GM23338 (cell line): ENCODE results near the gene ZFP90. TPM values are rescaled to one million over a fixed set of nuclear protein-coding genes. Genes with fewer than 3 reads are reported as not detected.
A peak's percentile ranks its signal among the peaks of the same experiment; 100 is the strongest.

ENCODE experiments used
- ATAC-seq: fragments of 200-7000 bp; cut with Tn5 transposase; 3 replicates; pipeline ENCODE4 v1.9.1; 2020
- DNase-seq: peaks from one replicate; pipeline ENCODE4 v3.0.0-alpha.2; 2015; ENCODE audit warnings: low spot score
- H2AFZ ChIP-seq: fragments of 200-600 bp; sonication (generic); 2 replicates; pipeline ENCODE4 v1.8.0; 2016; ENCODE audit warnings: antibody characterized with exemption, mild to moderate bottlenecking, moderate library complexity
- H3F3A ChIP-seq: fragments of 200-600 bp; sonication (generic); replicated peaks from 2 replicates; pipeline ENCODE4 v1.8.0; 2017; ENCODE audit warnings: antibody characterized with exemption, mixed run types, low read depth
- H3K27ac ChIP-seq: fragments of 200-600 bp; sonication (generic); 2 replicates; pipeline ENCODE4 v1.6.1; 2016; ENCODE audit warnings: low read depth
- H3K27me3 ChIP-seq: fragments of 200-600 bp; sonication (generic); 2 replicates; pipeline ENCODE4 v1.8.0; 2016; ENCODE audit warnings: mild to moderate bottlenecking, mixed run types, moderate library complexity; ENCODE audit not compliant: insufficient read depth
- H3K36me3 ChIP-seq: fragments of 200-600 bp; sonication (generic); 2 replicates; pipeline ENCODE4 v1.8.0; 2016; ENCODE audit warnings: mild to moderate bottlenecking; ENCODE audit not compliant: insufficient read depth
- H3K4me1 ChIP-seq: fragments of 200-600 bp; sonication (generic); 2 replicates; pipeline ENCODE4 v1.8.0; 2016; ENCODE audit warnings: mild to moderate bottlenecking, moderate library complexity; ENCODE audit not compliant: insufficient read depth
- H3K4me2 ChIP-seq: fragments of 200-600 bp; sonication (generic); 2 replicates; pipeline ENCODE4 v1.7.1; 2017; ENCODE audit warnings: mixed run types
- H3K4me3 ChIP-seq: fragments of 200-600 bp; sonication (generic); 2 replicates; pipeline ENCODE4 v1.6.1; 2016; ENCODE audit warnings: mixed run types
- H3K79me2 ChIP-seq: fragments of 200-600 bp; sonication (generic); replicated peaks from 2 replicates; pipeline ENCODE4 v1.8.0; 2017; ENCODE audit warnings: mild to moderate bottlenecking; ENCODE audit not compliant: insufficient read depth
- H3K9me2 ChIP-seq: fragments of 200-600 bp; sonication (generic); 2 replicates; pipeline ENCODE4 v1.8.0; 2017; ENCODE audit not compliant: insufficient read depth
- H4K20me1 ChIP-seq: fragments of 200-600 bp; sonication (generic); replicated peaks from 2 replicates; pipeline ENCODE4 v1.8.0; 2017; ENCODE audit warnings: mild to moderate bottlenecking; ENCODE audit not compliant: insufficient read depth
- H3K27ac Mint-ChIP-seq: 2 replicates; pipeline ENCODE4 v1.8.0; 2020; ENCODE audit warnings: inconsistent platforms, mild to moderate bottlenecking, moderate library complexity, mixed read lengths
- H3K27me3 Mint-ChIP-seq: 3 replicates; pipeline ENCODE4 v1.8.0; 2022; ENCODE audit warnings: low read depth, mild to moderate bottlenecking, moderate library complexity, mixed read lengths, inconsistent platforms; ENCODE audit not compliant: insufficient read depth, poor library complexity
- H3K36me3 Mint-ChIP-seq: 3 replicates; pipeline ENCODE4 v1.8.0; 2021; ENCODE audit warnings: low read depth, mild to moderate bottlenecking, inconsistent platforms, moderate library complexity, mixed read lengths
- H3K4me1 Mint-ChIP-seq: 3 replicates; pipeline ENCODE4 v1.8.0; 2020; ENCODE audit warnings: mild to moderate bottlenecking, inconsistent platforms, mixed read lengths
- H3K4me3 Mint-ChIP-seq: 3 replicates; pipeline ENCODE4 v1.8.0; 2021; ENCODE audit warnings: moderate library complexity, mild to moderate bottlenecking, inconsistent platforms, mixed read lengths
- H3K9me3 Mint-ChIP-seq: 3 replicates; pipeline ENCODE4 v1.8.0; 2020; ENCODE audit warnings: moderate library complexity, mild to moderate bottlenecking, inconsistent platforms, mixed read lengths
- CREB1 ChIP-seq: fragments of 250-450 bp; sonication (Bioruptor Pico); IDR thresholded peaks from 2 replicates; pipeline ENCODE4 v1.5.0; 2020; ENCODE audit warnings: low read depth, mild to moderate bottlenecking, moderate library complexity
- CTCF ChIP-seq, 2 experiments: fragments of 200-600 bp in 1 of 2; sonication (generic) in 1 of 2; conservative IDR thresholded peaks; 2 replicates each; pipeline versions ENCODE4 v1.5.1 to v1.6.1; 2016 to 2017; ENCODE audit warnings: antibody characterized with exemption in 2 of 2, low read depth in 2 of 2, mild to moderate bottlenecking in 2 of 2, moderate library complexity in 1 of 2
- ETS1 ChIP-seq: IDR thresholded peaks from 2 replicates; pipeline ENCODE4 v1.6.1; 2016; ENCODE audit warnings: antibody characterized with exemption
- EZH2 ChIP-seq: fragments of 200-600 bp; sonication (generic); IDR thresholded peaks from one replicate; pipeline ENCODE4 v1.8.0; 2017; ENCODE audit warnings: antibody characterized with exemption, mild to moderate bottlenecking, low read depth; ENCODE audit not compliant: unreplicated experiment
- EZH2phosphoT487 ChIP-seq: fragments of 200-600 bp; sonication (generic); IDR thresholded peaks from one replicate; pipeline ENCODE4 v1.8.1; 2018; ENCODE audit warnings: antibody characterized with exemption; ENCODE audit not compliant: unreplicated experiment
- JUNB ChIP-seq: IDR thresholded peaks from one replicate; pipeline ENCODE4 v1.6.1; 2016; ENCODE audit warnings: antibody characterized with exemption; ENCODE audit not compliant: unreplicated experiment
- NANOG ChIP-seq: IDR thresholded peaks from 2 replicates; pipeline ENCODE4 v1.6.1; 2016; ENCODE audit warnings: antibody characterized with exemption, borderline replicate concordance
- POLR2AphosphoS5 ChIP-seq: IDR thresholded peaks from 2 replicates; pipeline ENCODE4 v1.6.1; 2016; ENCODE audit warnings: antibody characterized with exemption, low read depth
- REST ChIP-seq: IDR thresholded peaks from one replicate; pipeline ENCODE4 v1.6.1; 2018; ENCODE audit warnings: antibody characterized with exemption; ENCODE audit not compliant: unreplicated experiment
- STAT1 ChIP-seq: IDR thresholded peaks from one replicate; pipeline ENCODE4 v1.6.1; 2016; ENCODE audit warnings: antibody characterized with exemption; ENCODE audit not compliant: unreplicated experiment
- ZNF114 ChIP-seq: fragments of 250-450 bp; sonication (Bioruptor Pico); IDR thresholded peaks from 2 replicates; pipeline ENCODE4 v1.5.0; 2020; ENCODE audit warnings: mild to moderate bottlenecking, moderate library complexity
- ZNF331 ChIP-seq: fragments of 250-450 bp; sonication (Bioruptor Pico); IDR thresholded peaks from 2 replicates; pipeline ENCODE4 v1.5.0; 2020; ENCODE audit warnings: low read depth, mild to moderate bottlenecking, moderate library complexity
- polyA plus RNA-seq: library from polyadenylated mRNA; unstranded; fragments of >200 nt; fragmentation: Nextera tagmentation; extraction: Ambion mirVana; gene quantifications from 2 replicates; pipeline ENCODE4 v1.2.1, GENCODE V29; 2016
- total RNA-seq: library from RNA; depleted of rRNA; stranded (reverse); fragments of >200 nt; shearing (Covaris generic); gene quantifications from 2 replicates; pipeline ENCODE4 v1.2.3, GENCODE V29; 2014

The ZFP90 gene
- total and polyA plus RNA-seq, 2 experiments from 2014 or later: 12.8 to 14.6 TPM

GRCh38 chr16:68529608-68529930 is 9.5 kb upstream of the ZFP90 start (continued):
- TF ChIP-seq EZH2phosphoT487 (no peak), REST (no peak), CREB1 (no peak), ZNF331 (CRISPR knock-in tag) (no peak), ETS1 (no peak)

GRCh38 chr16:68529931-68530701 is 9.0 kb upstream of the ZFP90 start:
- Mint-ChIP-seq H3K9me3 (peaks cover 28% of the 10 kb centered on the region), H3K27me3 (peaks cover 33% of the 10 kb centered on the region), H3K4me1 (peaks cover 13% of the 10 kb centered on the region), H3K27ac (no peak overlapping the region), H3K36me3 (peaks cover 30% of the 10 kb centered on the region), H3K4me3 (peak overlapping the region; percentile 86)
- peak overlapping the region; percentile 70 for H3K4me3 ChIP-seq
- peak; percentile 97 for DNase-seq
- no peaks in the 10 kb centered on the region for H4K20me1 ChIP-seq
- no peaks in the 10 kb centered on the region for H3K9me2 ChIP-seq
- 0 out of 2 replicates have a peak, but pooled peaks cover 2% of the 10 kb centered on the region for H3F3A ChIP-seq
- peaks cover 17% of the 10 kb centered on the region for H3K4me1 ChIP-seq
- no peak overlapping the region for H3K27ac ChIP-seq
- H3K36me3 ChIP-seq: no peaks in the 10 kb centered on the region
- H3K79me2 ChIP-seq: no peaks in the 10 kb centered on the region
- H2AFZ ChIP-seq: peak overlapping the region; percentile 99
- peak; percentile 91 for ATAC-seq
- peak overlapping the region; percentile 78 for H3K4me2 ChIP-seq
- peaks cover 23% of the 10 kb centered on the region for H3K27me3 ChIP-seq
- TF ChIP-seq POLR2AphosphoS5 (peak; percentile 82), CTCF (conservative IDR thresholded peaks at IDR 0.05; ENCODE audit: low read depth in 2 of 2) (no peak), EZH2phosphoT487 (no peak), CREB1 (0 out of 2 replicates have a peak, but pooled peaks have one; percentile 4), JUNB (no peak), ETS1 (no peak), STAT1 (no peak), REST (no peak), EZH2 (no peak), NANOG (no peak), ZNF331 (CRISPR knock-in tag) (no peak), ZNF114 (CRISPR knock-in tag) (no peak)
